Sigmoid colon (tissue), 7 donors: ENCODE data around the gene CARMIL1. TPM values are rescaled to one million over a fixed set of nuclear protein-coding genes. Genes with fewer than 3 reads are reported as not detected.

Source experiments
- DNase-seq: peaks from one replicate; pipeline ENCODE4 v3.0.0-alpha.2; 2019
- H3K27ac ChIP-seq, 4 donors: fragments of 200-600 bp; sonication (generic); one replicate each; pipeline ENCODE4 v1.5.1; 2016 to 2019; ENCODE audit warnings: mild to moderate bottlenecking in 1 of 4
- H3K27me3 ChIP-seq, 3 donors: fragments of 200-600 bp; sonication (generic); one replicate each; pipeline ENCODE4 v1.5.1; 2019; ENCODE audit warnings: mild to moderate bottlenecking in 1 of 3
- H3K36me3 ChIP-seq, 4 donors: fragments of 200-600 bp; sonication (generic); one replicate each; pipeline ENCODE4 v1.5.1; 2016 to 2019
- H3K4me1 ChIP-seq, 4 donors: fragments of 200-600 bp; sonication (generic); one replicate each; pipeline ENCODE4 v1.5.1; 2017 to 2019
- H3K4me3 ChIP-seq, 4 donors: fragments of 200-600 bp; sonication (generic); one replicate each; pipeline ENCODE4 v1.5.1; 2017 to 2019; ENCODE audit warnings: mild to moderate bottlenecking in 2 of 4, moderate library complexity in 1 of 4
- H3K9me3 ChIP-seq, 4 donors: fragments of 200-600 bp in 3 of 4; sonication (generic) in 3 of 4; one replicate each; pipeline versions ENCODE4 v1.5.1 to v1.6.1; 2013 to 2019
- CTCF ChIP-seq, 4 experiments: fragments of 450-650 bp in 3 of 4; fragments of 200-600 bp in 1 of 4; IDR thresholded peaks; one replicate each; pipeline ENCODE4 v1.5.1; 2016 to 2019; ENCODE audit warnings: antibody characterized with exemption in 4 of 4, mild to moderate bottlenecking in 3 of 4, moderate library complexity in 2 of 4
- EP300 ChIP-seq, 4 donors: sonication (generic); formaldehyde crosslinking; IDR thresholded peaks; one replicate each; pipeline ENCODE4 v1.6.1; 2017; ENCODE audit warnings: antibody characterized with exemption in 4 of 4
- POLR2A ChIP-seq, 2 donors: fragments of 450-650 bp; IDR thresholded peaks; one replicate each; pipeline ENCODE4 v1.6.1; 2016; ENCODE audit warnings: antibody characterized with exemption in 2 of 2, mild to moderate bottlenecking in 2 of 2, moderate library complexity in 2 of 2
- POLR2AphosphoS5 ChIP-seq, 4 donors: sonication (generic); formaldehyde crosslinking; IDR thresholded peaks; one replicate each; pipeline ENCODE4 v1.6.1; 2017; ENCODE audit warnings: antibody characterized with exemption in 4 of 4
- WGBS, 2 donors: extraction: QIAGEN DNeasy Blood & Tissue Kit; methylation state at CpG; one replicate each; pipeline ENCODE4 v1.1.7; 2013; 5-methylcytosine and 5-hydroxymethylcytosine counted together
- intact Hi-C: fragments of 100-400 bp; cut with DNase I; formaldehyde crosslinking; loops from one replicate; pipeline ENCODE4 v1.15.1; 2023
- polyA plus RNA-seq, 3 donors: library from polyadenylated mRNA; stranded (reverse); fragments of 200-250 nt; gene quantifications; one replicate each; pipeline ENCODE4 v1.2.3, GENCODE V29; 2013
- total RNA-seq, 4 donors: library from RNA; depleted of rRNA; stranded (reverse); fragments of >200 nt; gene quantifications; one replicate each; pipeline ENCODE4 v1.1.0, GENCODE V29; 2016
- donor health status: healthy with polysubstance abuse.
- donor health status: Bipolar disorder and iron deficiency.
- donor health status: healthy.

Gene CARMIL1
- total and polyA plus RNA-seq, 7 donors: 3.4 to 24.0 (median 8.2) TPM

GRCh38 chr6:25418454-25419052 lies 139.4 kb downstream of the CARMIL1 start:
- no peaks in the 10 kb centered on the region for H3K36me3 ChIP-seq
- WGBS, 2 donors: 48 to 83% methylated on average over 5 of the region's 5 CpGs
- H3K27me3 ChIP-seq: no peaks in the 10 kb centered on the region
- H3K4me1 ChIP-seq: peaks cover 0 to 4% (median 0%) of the 10 kb centered on the region in 4 donors
- no peak for DNase-seq
- H3K4me3 ChIP-seq: no peak overlapping the region
- TF ChIP-seq POLR2A (IDR thresholded peaks at IDR 0.05) (no peak), POLR2AphosphoS5 (IDR thresholded peaks at IDR 0.05) (no peak), EP300 (IDR thresholded peaks at IDR 0.05) (no peak), CTCF (IDR thresholded peaks at IDR 0.05) (no peak)
- no peak overlapping the region for H3K27ac ChIP-seq
- intact Hi-C loops: no loop called here
- H3K9me3 ChIP-seq: no peaks in the 10 kb centered on the region

- Histone ChIP-seq H3K4me3 (no peak overlapping the region), H3K36me3 (no peaks in the 10 kb centered on the region), H3K27ac (no peak overlapping the region), H3K9me3 (no peaks in the 10 kb centered on the region), H3K27me3 (no peaks in the 10 kb centered on the region), H3K4me1 (peaks cover 0 to 3% (median 0%) of the 10 kb centered on the region in 4 donors)
- intact Hi-C loops: no loop called here
- no peak for TF ChIP-seq EP300 (IDR thresholded peaks at IDR 0.05)
- TF ChIP-seq POLR2A (IDR thresholded peaks at IDR 0.05): no peak
- TF ChIP-seq CTCF (IDR thresholded peaks at IDR 0.05): no peak
- TF ChIP-seq POLR2AphosphoS5 (IDR thresholded peaks at IDR 0.05): no peak
- DNase-seq: no peak
- 95 to 97% methylated on average over 5 of the region's 5 CpGs for WGBS, 2 donors
These were observed 140.7 kb downstream of the CARMIL1 start for GRCh38 chr6:25419879-25420278.

GRCh38 chr6:25423358-25423757 lies 144.2 kb downstream of the CARMIL1 start:
- Histone ChIP-seq H3K4me1 (no peaks in the 10 kb centered on the region), H3K9me3 (no peaks in the 10 kb centered on the region), H3K27me3 (no peaks in the 10 kb centered on the region), H3K36me3 (no peaks in the 10 kb centered on the region), H3K4me3 (no peak overlapping the region), H3K27ac (no peak overlapping the region)
- TF ChIP-seq POLR2AphosphoS5 (IDR thresholded peaks at IDR 0.05) (no peak), EP300 (IDR thresholded peaks at IDR 0.05) (no peak), POLR2A (IDR thresholded peaks at IDR 0.05) (no peak), CTCF (IDR thresholded peaks at IDR 0.05) (no peak)
- no peak for DNase-seq
- intact Hi-C loops: no loop called here
- 89 to 95% methylated on average over 6 of the region's 6 CpGs for WGBS, 2 donors

GRCh38 chr6:25424303-25424702 lies 145.1 kb downstream of the CARMIL1 start:
- H3K27me3 ChIP-seq: no peaks in the 10 kb centered on the region
- 92 to 96% methylated on average over 1 of the region's 1 CpG for WGBS, 2 donors
- H3K4me1 ChIP-seq: no peaks in the 10 kb centered on the region
- no peaks in the 10 kb centered on the region for H3K36me3 ChIP-seq
- no peak for TF ChIP-seq CTCF (IDR thresholded peaks at IDR 0.05)
- TF ChIP-seq POLR2AphosphoS5 (IDR thresholded peaks at IDR 0.05): no peak
- no peak for TF ChIP-seq POLR2A (IDR thresholded peaks at IDR 0.05)
- TF ChIP-seq EP300 (IDR thresholded peaks at IDR 0.05): no peak
- intact Hi-C loops: no loop called here
- no peak for DNase-seq
- no peak overlapping the region for H3K27ac ChIP-seq
- no peak overlapping the region for H3K4me3 ChIP-seq
- no peaks in the 10 kb centered on the region for H3K9me3 ChIP-seq

- Histone ChIP-seq H3K9me3 (no peaks in the 10 kb centered on the region), H3K36me3 (no peaks in the 10 kb centered on the region), H3K4me1 (no peaks in the 10 kb centered on the region), H3K27ac (no peak overlapping the region), H3K4me3 (no peak overlapping the region), H3K27me3 (no peaks in the 10 kb centered on the region)
- intact Hi-C loops: no loop called here
- TF ChIP-seq EP300 (IDR thresholded peaks at IDR 0.05): no peak
- no peak for TF ChIP-seq CTCF (IDR thresholded peaks at IDR 0.05)
- no peak for TF ChIP-seq POLR2AphosphoS5 (IDR thresholded peaks at IDR 0.05)
- no peak for TF ChIP-seq POLR2A (IDR thresholded peaks at IDR 0.05)
- 62 to 67% methylated on average over 2 of the region's 2 CpGs for WGBS, 2 donors
- DNase-seq: no peak
These were observed 148.4 kb downstream of the CARMIL1 start for GRCh38 chr6:25427549-25427948.
